NT2/D1 (cell line): ENCODE measurements around the gene PCDHGB7.
"Not testable (repeated sequence)": the region's sequence is repeated elsewhere in the genome, so short reads cannot be mapped to it uniquely, and the experiment has no call there.

Source experiments
- DNase-seq: peaks from one replicate; pipeline ENCODE4 v3.0.0-alpha.2; 2011; ENCODE audit warnings: low read depth, low spot score
- H3K27me3 ChIP-seq: 2 replicates; pipeline ENCODE4 v1.6.0; 2011; ENCODE audit warnings: mild to moderate bottlenecking; ENCODE audit not compliant: insufficient read length, insufficient read depth
- H3K36me3 ChIP-seq: 2 replicates; pipeline ENCODE4 v1.6.1; 2011; ENCODE audit warnings: mild to moderate bottlenecking, low read length, mixed read lengths; ENCODE audit not compliant: insufficient read depth, insufficient read length
- H3K4me1 ChIP-seq: 2 replicates; pipeline ENCODE4 v1.5.1; 2011; ENCODE audit not compliant: insufficient read depth, insufficient read length
- H3K4me3 ChIP-seq: 2 replicates; pipeline ENCODE4 v1.5.1; 2011; ENCODE audit warnings: low read depth; ENCODE audit not compliant: insufficient read length
- H3K9ac ChIP-seq: 2 replicates; pipeline ENCODE4 v1.6.0; 2011; ENCODE audit warnings: low read depth; ENCODE audit not compliant: insufficient read length
- H3K9me3 ChIP-seq: 2 replicates; pipeline ENCODE4 v1.5.1; 2011; ENCODE audit warnings: mild to moderate bottlenecking, low read length; ENCODE audit not compliant: insufficient read depth
- SUZ12 ChIP-seq: IDR thresholded peaks from 2 replicates; pipeline ENCODE4 v1.6.1; 2011; ENCODE audit not compliant: insufficient read length, insufficient read depth; ENCODE audit errors: extremely low read depth
- YY1 ChIP-seq: IDR thresholded peaks from 2 replicates; pipeline ENCODE4 v1.6.1; 2011; ENCODE audit not compliant: insufficient read length, insufficient read depth
- ZNF274 ChIP-seq: IDR thresholded peaks from 2 replicates; pipeline ENCODE4 v1.6.1; 2011; ENCODE audit warnings: mild to moderate bottlenecking, low read depth, low read length

PCDHGB7 gene

DNA sequence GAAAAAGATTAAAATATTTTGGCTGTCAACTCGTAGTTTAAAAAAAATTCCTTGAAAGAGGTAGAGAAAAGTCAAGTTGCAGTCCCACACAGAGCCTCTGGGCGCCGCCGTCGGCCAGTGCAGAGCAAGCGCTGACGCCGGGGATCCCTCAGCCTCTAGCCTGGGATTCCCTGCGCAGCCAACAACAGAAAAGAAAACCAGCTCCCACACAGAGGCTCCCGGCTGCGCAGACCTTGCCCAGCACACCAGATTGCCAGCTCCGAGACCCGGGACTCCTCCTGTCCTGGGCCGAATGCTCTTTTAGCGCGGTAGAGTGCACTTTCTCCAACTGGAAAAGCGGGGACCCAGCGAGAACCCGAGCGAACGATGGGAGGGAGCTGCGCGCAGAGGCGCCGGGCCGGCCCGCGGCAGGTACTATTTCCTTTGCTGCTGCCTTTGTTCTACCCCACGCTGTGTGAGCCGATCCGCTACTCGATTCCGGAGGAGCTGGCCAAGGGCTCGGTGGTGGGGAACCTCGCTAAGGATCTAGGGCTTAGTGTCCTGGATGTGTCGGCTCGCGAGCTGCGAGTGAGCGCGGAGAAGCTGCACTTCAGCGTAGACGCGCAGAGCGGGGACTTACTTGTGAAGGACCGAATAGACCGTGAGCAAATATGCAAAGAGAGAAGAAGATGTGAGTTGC lies at the start of gene PCDHGB7:
Gene PCDHGB7 (plus strand): TSS at position 184 of the 679 bp plus-strand sequence. CDS start 183 bp downstream, at position 367.
- Histone ChIP-seq H3K9me3 (peaks cover 38% of the 10 kb centered on the region), H3K4me3 (peak within 1 kb of the TSS; percentile 43), H3K9ac (peak within 1 kb of the TSS; percentile 61), H3K27me3 (peaks cover 25% of the 10 kb centered on the region)
- not testable (repeated sequence) for H3K4me1 ChIP-seq, H3K36me3 ChIP-seq
- peak; percentile 69 for DNase-seq

DNA sequence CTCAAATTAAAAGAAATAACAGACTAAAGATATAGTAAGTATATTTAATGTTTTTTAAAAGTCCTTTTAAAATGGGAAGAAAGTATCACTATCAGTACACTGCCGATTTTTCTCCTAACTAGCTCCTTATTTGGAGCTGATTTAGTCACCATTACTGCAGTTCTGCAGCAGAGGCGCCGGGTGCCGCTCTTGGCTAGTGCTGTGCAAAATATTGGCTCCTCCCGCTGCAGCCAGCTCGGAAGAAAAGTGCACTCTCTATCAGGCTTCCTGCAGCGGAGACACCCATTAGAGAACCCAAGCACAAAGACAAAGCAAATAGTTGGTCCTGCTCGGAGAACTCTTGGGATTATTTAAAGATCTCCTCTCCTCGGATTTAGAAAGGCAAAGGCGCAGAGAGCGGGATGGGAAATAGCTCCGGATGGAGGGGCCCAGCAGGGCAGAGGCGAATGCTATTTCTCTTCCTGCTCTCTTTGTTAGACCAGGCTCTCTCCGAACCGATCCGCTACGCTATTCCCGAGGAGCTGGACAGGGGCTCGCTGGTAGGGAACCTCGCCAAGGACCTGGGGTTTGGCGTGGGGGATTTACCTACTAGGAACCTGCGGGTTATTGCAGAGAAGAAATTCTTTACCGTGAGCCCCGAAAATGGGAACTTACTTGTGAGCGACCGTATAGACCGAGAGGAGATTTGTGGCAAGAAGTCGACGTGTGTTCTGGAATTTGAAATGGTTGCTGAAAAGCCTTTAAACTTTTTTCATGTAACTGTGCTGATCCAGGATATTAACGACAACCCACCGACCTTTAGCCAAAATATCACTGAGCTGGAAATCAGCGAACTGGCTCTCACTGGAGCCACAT lies 47.3 kb upstream of the PCDHGB7 start, which contains the start of gene PCDHGB3:
Gene PCDHGB3 (plus strand): TSS at position 249 of the 855 bp plus-strand sequence. CDS start 153 bp downstream, at position 402.
- Histone ChIP-seq H3K36me3 (no peaks in the 10 kb centered on the region), H3K4me1 (no peaks in the 10 kb centered on the region), H3K9me3 (peaks cover 30% of the 10 kb centered on the region; the same call in 1 of the 2 replicates), H3K27me3 (no peaks in the 10 kb centered on the region), H3K4me3 (no peak within 1 kb of the TSS), H3K9ac (no peak within 1 kb of the TSS)
- TF ChIP-seq SUZ12 (no peak), ZNF274 (no peak), YY1 (no peak)
- DNase-seq = no peak

DNA sequence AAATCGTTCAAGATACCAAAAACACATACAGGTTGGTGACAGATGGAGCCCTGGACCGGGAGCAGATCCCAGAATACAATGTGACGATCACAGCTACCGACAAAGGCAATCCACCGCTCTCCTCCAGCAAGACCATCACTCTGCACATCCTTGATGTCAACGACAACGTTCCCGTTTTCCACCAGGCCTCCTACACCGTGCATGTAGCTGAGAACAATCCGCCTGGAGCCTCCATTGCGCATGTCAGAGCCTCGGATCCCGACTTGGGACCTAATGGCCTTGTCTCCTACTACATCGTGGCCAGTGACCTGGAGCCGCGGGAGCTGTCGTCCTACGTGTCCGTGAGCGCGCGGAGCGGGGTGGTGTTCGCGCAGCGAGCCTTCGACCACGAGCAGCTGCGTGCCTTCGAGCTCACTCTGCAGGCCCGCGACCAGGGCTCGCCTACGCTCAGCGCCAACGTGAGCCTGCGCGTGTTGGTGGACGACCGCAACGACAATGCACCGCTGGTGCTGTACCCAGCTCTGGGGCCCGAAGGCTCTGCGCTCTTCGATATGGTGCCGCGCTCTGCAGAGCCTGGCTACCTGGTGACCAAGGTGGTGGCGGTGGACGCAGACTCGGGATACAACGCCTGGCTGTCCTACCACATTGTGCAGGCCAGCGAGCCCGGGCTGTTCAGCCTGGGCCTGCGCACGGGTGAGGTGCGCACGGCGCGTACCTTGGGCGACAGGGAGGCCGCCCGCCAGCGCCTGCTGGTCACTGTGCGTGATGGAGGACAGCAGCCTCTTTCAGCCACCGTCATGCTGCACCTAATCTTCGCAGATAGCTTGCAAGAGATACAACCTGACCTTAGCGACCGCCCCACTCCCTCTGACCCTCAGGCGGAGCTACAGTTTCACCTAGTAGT lies 45.7 kb upstream of the PCDHGB7 start:
- no peaks in the 10 kb centered on the region for H3K27me3 ChIP-seq
- H3K9me3 ChIP-seq = peaks cover 17% of the 10 kb centered on the region; the same call in 1 of the 2 replicates
- no peaks in the 10 kb centered on the region for H3K4me1 ChIP-seq
- no peak overlapping the region for H3K4me3 ChIP-seq
- H3K9ac ChIP-seq = no peak overlapping the region
- no peak for TF ChIP-seq ZNF274
- no peak for TF ChIP-seq SUZ12
- TF ChIP-seq YY1 = no peak
- no peaks in the 10 kb centered on the region for H3K36me3 ChIP-seq
- DNase-seq = no peak

- H3K9me3 ChIP-seq = peaks cover 17% of the 10 kb centered on the region; the same call in 1 of the 2 replicates
- H3K4me3 ChIP-seq = no peak within 1 kb of the TSS
- TF ChIP-seq YY1 (no peak), SUZ12 (no peak), ZNF274 (no peak)
- no peak for DNase-seq
- H3K4me1 ChIP-seq = no peaks in the 10 kb centered on the region
- H3K36me3 ChIP-seq = no peaks in the 10 kb centered on the region
- H3K9ac ChIP-seq = no peak within 1 kb of the TSS
- H3K27me3 ChIP-seq = no peaks in the 10 kb centered on the region
These were observed 43.7 kb upstream of the PCDHGB7 start, which contains the start of gene PCDHGA6 for GRCh38 chr5:141373673-141374317. Gene PCDHGA6 (plus strand): TSS chr5:141373891. CDS start chr5:141374084, 193 bp downstream.

DNA sequence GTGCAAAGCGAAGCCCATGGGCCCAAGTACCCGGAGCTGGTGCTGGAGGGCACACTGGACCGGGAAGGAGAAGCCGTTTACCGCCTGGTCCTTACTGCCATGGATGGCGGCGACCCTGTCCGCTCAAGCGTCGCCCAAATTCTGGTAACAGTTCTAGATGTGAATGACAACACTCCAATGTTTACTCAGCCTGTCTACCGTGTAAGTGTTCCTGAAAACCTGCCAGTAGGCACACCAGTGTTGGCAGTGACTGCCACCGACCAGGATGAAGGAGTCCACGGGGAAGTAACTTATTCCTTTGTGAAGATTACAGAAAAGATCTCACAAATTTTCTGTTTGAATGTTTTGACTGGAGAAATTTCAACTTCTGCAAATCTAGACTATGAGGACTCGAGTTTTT lies 42.9 kb upstream of the PCDHGB7 start:
- Histone ChIP-seq H3K9ac (no peak overlapping the region), H3K4me1 (no peaks in the 10 kb centered on the region), H3K9me3 (peaks cover 17% of the 10 kb centered on the region; the same call in 1 of the 2 replicates), H3K4me3 (no peak overlapping the region), H3K27me3 (no peaks in the 10 kb centered on the region), H3K36me3 (no peaks in the 10 kb centered on the region)
- DNase-seq = no peak
- TF ChIP-seq ZNF274 (no peak), SUZ12 (no peak), YY1 (no peak)

DNA sequence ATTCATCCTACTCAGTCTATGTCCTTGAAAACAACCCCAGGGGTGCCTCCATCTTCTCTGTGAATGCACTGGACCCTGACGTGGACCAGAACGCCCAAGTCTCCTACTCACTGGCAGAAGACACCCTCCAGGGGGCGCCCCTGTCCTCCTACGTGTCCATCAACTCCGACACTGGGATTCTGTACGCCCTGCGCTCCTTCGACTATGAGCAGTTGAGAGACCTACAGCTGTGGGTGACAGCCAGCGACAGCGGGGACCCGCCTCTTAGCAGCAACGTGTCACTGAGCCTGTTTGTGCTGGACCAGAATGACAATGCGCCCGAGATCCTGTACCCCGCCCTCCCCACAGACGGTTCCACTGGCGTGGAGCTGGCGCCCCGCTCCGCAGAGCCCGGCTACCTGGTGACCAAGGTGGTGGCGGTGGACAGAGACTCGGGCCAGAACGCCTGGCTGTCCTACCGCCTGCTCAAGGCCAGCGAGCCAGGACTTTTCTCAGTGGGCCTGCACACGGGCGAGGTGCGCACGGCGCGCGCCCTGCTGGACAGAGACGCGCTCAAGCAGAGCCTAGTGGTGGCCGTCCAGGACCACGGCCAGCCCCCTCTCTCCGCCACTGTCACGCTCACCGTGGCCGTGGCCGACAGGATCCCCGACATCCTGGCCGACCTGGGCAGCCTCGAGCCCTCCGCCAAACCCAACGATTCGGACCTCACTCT lies 41.9 kb upstream of the PCDHGB7 start:
- not testable (repeated sequence) for H3K9ac ChIP-seq, H3K4me1 ChIP-seq, H3K36me3 ChIP-seq, H3K4me3 ChIP-seq, DNase-seq, H3K27me3 ChIP-seq
- peaks cover 16% of the 10 kb centered on the region; the same call in 1 of the 2 replicates for H3K9me3 ChIP-seq
